HG02852 (cell line): Measurements from ENCODE around the gene ADAP2.
"Not testable (repeated sequence)": the region's sequence is repeated elsewhere in the genome, so short reads cannot be mapped to it uniquely, and the experiment has no call there.

ENCODE experiments used
- ATAC-seq: cut with Tn5 transposase; IDR thresholded peaks from one replicate; pipeline ENCODE4 v1.9.1; 2021; ENCODE audit warnings: mild to moderate bottlenecking, moderate library complexity; ENCODE audit not compliant: unreplicated experiment

Gene ADAP2

GRCh38 chr17:30921544-30922196, at the start of gene ADAP2:
Gene ADAP2, plus strand, starts transcription at chr17:30921945. Its CDS starts 70 bp downstream, at chr17:30922015.
- ATAC-seq = no peak

GRCh38 chr17:30886187-30886586, 35.6 kb upstream of the ADAP2 start:
- no peak for ATAC-seq

GRCh38 chr17:30894236-30894635, 27.5 kb upstream of the ADAP2 start:
- no peak for ATAC-seq

- no peak for ATAC-seq
Observed at GRCh38 chr17:30897311-30897710, 24.4 kb upstream of the ADAP2 start.

- peak; percentile 26 for ATAC-seq
Observed at GRCh38 chr17:30905742-30906100, 16.0 kb upstream of the ADAP2 start.

GRCh38 chr17:30906101-30906911, 15.4 kb upstream of the ADAP2 start, which contains the start of gene TEFM:
Gene TEFM, minus strand, starts transcription at chr17:30906238. Its CDS starts 40 bp downstream, at chr17:30906198.
- peak; percentile 82 for ATAC-seq

- ATAC-seq = no peak
Observed at GRCh38 chr17:30908717-30909420, 12.9 kb upstream of the ADAP2 start.

GRCh38 chr17:30910151-30910550, 11.6 kb upstream of the ADAP2 start:
- not testable (repeated sequence) for ATAC-seq

- no peak for ATAC-seq
Observed at GRCh38 chr17:30913955-30914354, 7.8 kb upstream of the ADAP2 start.

- no peak for ATAC-seq
Observed at GRCh38 chr17:30915833-30916611, 5.7 kb upstream of the ADAP2 start.

GRCh38 chr17:30917050-30917449, 4.7 kb upstream of the ADAP2 start:
- ATAC-seq = no peak

- ATAC-seq = no peak
Observed at GRCh38 chr17:30920282-30920681, 1.5 kb upstream of the ADAP2 start.

GRCh38 chr17:30920683-30921543, 832 bp upstream of the ADAP2 start:
- no peak for ATAC-seq

- no peak for ATAC-seq
Observed at GRCh38 chr17:30922235-30923030, 688 bp downstream of the ADAP2 start.

- ATAC-seq = no peak
Observed at GRCh38 chr17:30924341-30924740, 2.6 kb downstream of the ADAP2 start.

- no peak for ATAC-seq
Observed at GRCh38 chr17:30926516-30926915, 4.8 kb downstream of the ADAP2 start.

GRCh38 chr17:30927756-30928155, 6.0 kb downstream of the ADAP2 start:
- ATAC-seq = no peak

- ATAC-seq = no peak
Observed at GRCh38 chr17:30928584-30928983, 6.8 kb downstream of the ADAP2 start.

GRCh38 chr17:30929081-30929633, 7.4 kb downstream of the ADAP2 start:
- no peak for ATAC-seq
